DND-41 (cell line): ENCODE data around the gene ANKRD13A.
"Not testable (repeated sequence)": the region's sequence is repeated elsewhere in the genome, so short reads cannot be mapped to it uniquely, and the experiment has no call there.

ENCODE experiments used
- EZH2 ChIP-seq: IDR thresholded peaks from 3 replicates; pipeline ENCODE4 v1.6.1; 2012; ENCODE audit warnings: borderline replicate concordance, low read depth, mild to moderate bottlenecking, moderate library complexity, low read length, inconsistent platforms; ENCODE audit not compliant: severe bottlenecking
- TF ChIP-seq, protein P1 (sequence below): IDR thresholded peaks from 2 replicates; pipeline ENCODE4 v1.5.1; 2012; ENCODE audit warnings: borderline replicate concordance, low read length, moderate library complexity, mild to moderate bottlenecking; ENCODE audit not compliant: poor library complexity, severe bottlenecking; ENCODE audit errors: extremely low read depth

- TF ChIP-seq, protein P1, sequence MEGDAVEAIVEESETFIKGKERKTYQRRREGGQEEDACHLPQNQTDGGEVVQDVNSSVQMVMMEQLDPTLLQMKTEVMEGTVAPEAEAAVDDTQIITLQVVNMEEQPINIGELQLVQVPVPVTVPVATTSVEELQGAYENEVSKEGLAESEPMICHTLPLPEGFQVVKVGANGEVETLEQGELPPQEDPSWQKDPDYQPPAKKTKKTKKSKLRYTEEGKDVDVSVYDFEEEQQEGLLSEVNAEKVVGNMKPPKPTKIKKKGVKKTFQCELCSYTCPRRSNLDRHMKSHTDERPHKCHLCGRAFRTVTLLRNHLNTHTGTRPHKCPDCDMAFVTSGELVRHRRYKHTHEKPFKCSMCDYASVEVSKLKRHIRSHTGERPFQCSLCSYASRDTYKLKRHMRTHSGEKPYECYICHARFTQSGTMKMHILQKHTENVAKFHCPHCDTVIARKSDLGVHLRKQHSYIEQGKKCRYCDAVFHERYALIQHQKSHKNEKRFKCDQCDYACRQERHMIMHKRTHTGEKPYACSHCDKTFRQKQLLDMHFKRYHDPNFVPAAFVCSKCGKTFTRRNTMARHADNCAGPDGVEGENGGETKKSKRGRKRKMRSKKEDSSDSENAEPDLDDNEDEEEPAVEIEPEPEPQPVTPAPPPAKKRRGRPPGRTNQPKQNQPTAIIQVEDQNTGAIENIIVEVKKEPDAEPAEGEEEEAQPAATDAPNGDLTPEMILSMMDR: not testable (repeated sequence)
- not testable (repeated sequence) for TF ChIP-seq EZH2
Observed at GRCh38 chr12:110049034-110049433, 49.8 kb downstream of the ANKRD13A start.
